Ishikawa (cell line): Measurements from ENCODE around the gene TUBA4A.

ENCODE experiments used
- EP300 ChIP-seq: IDR thresholded peaks from 2 replicates; pipeline ENCODE4 v1.6.1; 2012; ENCODE audit warnings: borderline replicate concordance
- MAX ChIP-seq: IDR thresholded peaks from 2 replicates; pipeline ENCODE4 v1.6.1; 2012
- RAD21 ChIP-seq: IDR thresholded peaks from 2 replicates; pipeline ENCODE4 v1.6.1; 2012; ENCODE audit warnings: low read depth
- REST ChIP-seq: IDR thresholded peaks from 2 replicates; pipeline ENCODE4 v1.6.1; 2012; ENCODE audit warnings: low read depth, mild to moderate bottlenecking
- TAF1 ChIP-seq: IDR thresholded peaks from 2 replicates; pipeline ENCODE4 v1.6.1; 2012; ENCODE audit warnings: low read depth, mild to moderate bottlenecking
- YY1 ChIP-seq: IDR thresholded peaks from 2 replicates; pipeline ENCODE4 v1.6.1; 2012; ENCODE audit warnings: low read depth

- no peak for TF ChIP-seq MAX
- TF ChIP-seq TAF1: no peak
- no peak for TF ChIP-seq YY1
- TF ChIP-seq REST: no peak
- TF ChIP-seq RAD21: no peak
- TF ChIP-seq EP300: no peak
Measured at GRCh38 chr2:219252084-219252483, 1.6 kb downstream of the TUBA4A start.
